Spleen (tissue), 7 donors: ENCODE results near the gene CYYR1.

Experiments
- POLR2A ChIP-seq, 3 donors: fragments of 450-650 bp; IDR thresholded peaks; one replicate each; pipeline ENCODE4 v1.5.1; 2017; ENCODE audit warnings: antibody characterized with exemption in 3 of 3, mild to moderate bottlenecking in 1 of 3
- POLR2AphosphoS5 ChIP-seq, 3 donors: sonication (generic); formaldehyde crosslinking; IDR thresholded peaks; one replicate each; pipeline ENCODE4 v1.5.1; 2017; ENCODE audit warnings: antibody characterized with exemption in 3 of 3
- TF ChIP-seq, protein P1 (sequence below), 11 experiments: fragments of 200-600 bp in 7 of 11; fragments of 450-650 bp in 4 of 11; sonication (generic) in 4 of 11; IDR thresholded peaks in 8 of 11; conservative IDR thresholded peaks in 3 of 11; 1 replicate in 7 of 11; 2 replicates in 4 of 11; pipeline versions ENCODE4 v1.4.0 to v1.8.0; 2016 to 2021; ENCODE audit warnings: antibody characterized with exemption in 11 of 11, inconsistent platforms in 4 of 11, mild to moderate bottlenecking in 1 of 11
- donor health status: DM: no; HTN: no; CAD: no; lungs with moderate emphysema.
- donor health status: DM: no; HTN: no; CAD: no.
- donor health status: DM: no; HTN: no; CAD: no.

DNA sequence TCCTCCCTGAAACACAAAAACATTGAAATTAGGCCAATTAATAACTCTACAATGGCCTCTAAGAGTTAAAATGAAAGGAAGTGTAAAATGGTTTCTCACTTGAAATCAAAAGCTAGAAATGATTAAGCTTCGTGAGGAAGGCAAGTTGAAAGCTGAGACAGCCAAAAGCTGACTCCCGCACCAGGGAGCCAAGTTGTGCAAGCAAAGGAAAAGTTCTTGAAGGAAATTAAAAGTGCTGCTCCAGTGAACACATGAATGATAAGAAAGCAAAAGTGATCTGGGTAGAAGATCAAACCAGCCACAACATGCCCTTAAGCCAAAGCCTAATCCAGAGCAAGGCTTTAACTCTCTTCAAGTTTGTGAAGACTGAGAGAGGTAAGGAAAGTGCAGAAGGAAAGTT, 22.8 kb downstream of the CYYR1 start:
- TF ChIP-seq, protein P1, sequence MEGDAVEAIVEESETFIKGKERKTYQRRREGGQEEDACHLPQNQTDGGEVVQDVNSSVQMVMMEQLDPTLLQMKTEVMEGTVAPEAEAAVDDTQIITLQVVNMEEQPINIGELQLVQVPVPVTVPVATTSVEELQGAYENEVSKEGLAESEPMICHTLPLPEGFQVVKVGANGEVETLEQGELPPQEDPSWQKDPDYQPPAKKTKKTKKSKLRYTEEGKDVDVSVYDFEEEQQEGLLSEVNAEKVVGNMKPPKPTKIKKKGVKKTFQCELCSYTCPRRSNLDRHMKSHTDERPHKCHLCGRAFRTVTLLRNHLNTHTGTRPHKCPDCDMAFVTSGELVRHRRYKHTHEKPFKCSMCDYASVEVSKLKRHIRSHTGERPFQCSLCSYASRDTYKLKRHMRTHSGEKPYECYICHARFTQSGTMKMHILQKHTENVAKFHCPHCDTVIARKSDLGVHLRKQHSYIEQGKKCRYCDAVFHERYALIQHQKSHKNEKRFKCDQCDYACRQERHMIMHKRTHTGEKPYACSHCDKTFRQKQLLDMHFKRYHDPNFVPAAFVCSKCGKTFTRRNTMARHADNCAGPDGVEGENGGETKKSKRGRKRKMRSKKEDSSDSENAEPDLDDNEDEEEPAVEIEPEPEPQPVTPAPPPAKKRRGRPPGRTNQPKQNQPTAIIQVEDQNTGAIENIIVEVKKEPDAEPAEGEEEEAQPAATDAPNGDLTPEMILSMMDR (IDR thresholded peaks at IDR 0.05 in 8 of 11, conservative IDR thresholded peaks at IDR 0.05 in 3 of 11), result no peak
- TF ChIP-seq POLR2A (IDR thresholded peaks at IDR 0.05), result no peak
- no peak for TF ChIP-seq POLR2AphosphoS5 (IDR thresholded peaks at IDR 0.05)
